H1 (cell line): Measurements from ENCODE around the gene ARAP2. TPM values are rescaled to one million over a fixed set of nuclear protein-coding genes. Genes with fewer than 3 reads are reported as not detected.

Source experiments
- ASH2L ChIP-seq: fragments of 200-600, 300-600 bp; sonication (generic); IDR thresholded peaks from one replicate; pipeline ENCODE4 v1.7.1; 2017; ENCODE audit warnings: low read length
- JUN ChIP-seq: IDR thresholded peaks from 2 replicates; pipeline ENCODE4 v1.6.1; 2011; ENCODE audit warnings: low read depth, mild to moderate bottlenecking, improper control_type of control experiment, low read length
- KDM1A ChIP-seq: fragments of 200-600, 300-600 bp; sonication (generic); IDR thresholded peaks from 2 replicates; pipeline ENCODE4 v1.7.1; 2016; ENCODE audit warnings: mild to moderate bottlenecking, low read length, borderline replicate concordance
- KDM4A ChIP-seq: IDR thresholded peaks from one replicate; pipeline ENCODE4 v1.7.1; 2012; ENCODE audit warnings: low read depth, mild to moderate bottlenecking, moderate library complexity, low read length, inconsistent platforms; ENCODE audit not compliant: severe bottlenecking
- RBBP5 ChIP-seq: IDR thresholded peaks from 2 replicates; pipeline ENCODE4 v1.7.1; 2012; ENCODE audit warnings: low read depth, mild to moderate bottlenecking, inconsistent platforms, low read length, moderate library complexity, borderline replicate concordance
- RFX5 ChIP-seq: IDR thresholded peaks from 2 replicates; pipeline ENCODE4 v1.6.1; 2011; ENCODE audit warnings: low read depth, low read length, improper control_type of control experiment, borderline replicate concordance
- SIX5 ChIP-seq: IDR thresholded peaks from 2 replicates; pipeline ENCODE4 v1.6.1; 2011; ENCODE audit warnings: mild to moderate bottlenecking, low read depth, low read length
- TCF12 ChIP-seq: IDR thresholded peaks from 2 replicates; pipeline ENCODE4 v1.6.1; 2011; ENCODE audit warnings: low read depth, mild to moderate bottlenecking, low read length
- polyA plus RNA-seq, 7 experiments: library from polyadenylated mRNA; depleted of rRNA in 3 of 7; stranded (reverse) in 5 of 7; unstranded in 2 of 7; fragments of >200 nt in 5 of 7; fragments of 200-250 nt in 2 of 7; gene quantifications; 1 replicate in 5 of 7; 2 replicates in 1 of 7; 4 replicates in 1 of 7; pipeline versions ENCODE4 v1.2.1 to v1.2.3, GENCODE V29; 2011 to 2013; ENCODE audit warnings: missing spikeins in 2 of 7, mixed read lengths in 2 of 7
- total RNA-seq: library from RNA; stranded (reverse); fragmentation: NEBNext Ultra II Directional; extraction: Animal tissue kit (Norgen Biotek cat#: 25700); gene quantifications from 2 replicates; pipeline ENCODE4 v1.2.1, GENCODE V29; 2021
- TF ChIP-seq, protein P1 (sequence below): fragments of 300-600 bp; sonication (generic); IDR thresholded peaks from 2 replicates; pipeline ENCODE4 v1.7.1; 2012; ENCODE audit warnings: low read length, moderate library complexity, mild to moderate bottlenecking, inconsistent platforms; ENCODE audit not compliant: insufficient replicate concordance
- TF ChIP-seq, protein P2 (sequence below), 3 experiments: IDR thresholded peaks; 1 replicate in 2 of 3; 2 replicates in 1 of 3; pipeline versions ENCODE4 v1.5.1 to v1.6.1; 2011; ENCODE audit warnings: low read length in 3 of 3, mild to moderate bottlenecking in 3 of 3, inconsistent platforms in 2 of 3, low read depth in 1 of 3, moderate library complexity in 1 of 3; ENCODE audit not compliant: insufficient read depth in 1 of 3; ENCODE audit errors: control extremely low read depth in 1 of 3

Gene ARAP2
- total and polyA plus RNA-seq, 2 of the 8 experiments (the other 6 are each of a cell fraction or from before 2014, with no cell fraction given): 0.15 to 2.3 TPM

DNA sequence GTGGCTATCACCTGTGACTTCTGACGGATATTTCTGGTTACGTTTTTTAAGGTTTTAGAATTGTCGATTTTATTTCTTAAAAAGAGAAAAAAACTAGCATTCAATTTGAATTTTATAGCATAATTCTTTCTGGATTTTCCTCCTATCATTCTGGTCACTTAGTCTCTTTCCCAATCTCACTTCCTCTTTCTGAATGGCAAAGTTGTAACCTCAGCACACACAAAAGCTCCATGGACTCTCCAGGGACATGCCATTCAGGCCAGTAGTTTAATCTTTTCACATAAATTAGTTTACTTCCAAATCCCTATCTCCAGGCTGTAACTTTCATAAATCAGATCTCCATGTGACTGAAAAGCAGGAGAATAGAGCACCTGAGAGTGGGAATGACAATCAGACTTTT is 110.7 kb downstream of the ARAP2 start (continued):
- TF ChIP-seq, protein P1, sequence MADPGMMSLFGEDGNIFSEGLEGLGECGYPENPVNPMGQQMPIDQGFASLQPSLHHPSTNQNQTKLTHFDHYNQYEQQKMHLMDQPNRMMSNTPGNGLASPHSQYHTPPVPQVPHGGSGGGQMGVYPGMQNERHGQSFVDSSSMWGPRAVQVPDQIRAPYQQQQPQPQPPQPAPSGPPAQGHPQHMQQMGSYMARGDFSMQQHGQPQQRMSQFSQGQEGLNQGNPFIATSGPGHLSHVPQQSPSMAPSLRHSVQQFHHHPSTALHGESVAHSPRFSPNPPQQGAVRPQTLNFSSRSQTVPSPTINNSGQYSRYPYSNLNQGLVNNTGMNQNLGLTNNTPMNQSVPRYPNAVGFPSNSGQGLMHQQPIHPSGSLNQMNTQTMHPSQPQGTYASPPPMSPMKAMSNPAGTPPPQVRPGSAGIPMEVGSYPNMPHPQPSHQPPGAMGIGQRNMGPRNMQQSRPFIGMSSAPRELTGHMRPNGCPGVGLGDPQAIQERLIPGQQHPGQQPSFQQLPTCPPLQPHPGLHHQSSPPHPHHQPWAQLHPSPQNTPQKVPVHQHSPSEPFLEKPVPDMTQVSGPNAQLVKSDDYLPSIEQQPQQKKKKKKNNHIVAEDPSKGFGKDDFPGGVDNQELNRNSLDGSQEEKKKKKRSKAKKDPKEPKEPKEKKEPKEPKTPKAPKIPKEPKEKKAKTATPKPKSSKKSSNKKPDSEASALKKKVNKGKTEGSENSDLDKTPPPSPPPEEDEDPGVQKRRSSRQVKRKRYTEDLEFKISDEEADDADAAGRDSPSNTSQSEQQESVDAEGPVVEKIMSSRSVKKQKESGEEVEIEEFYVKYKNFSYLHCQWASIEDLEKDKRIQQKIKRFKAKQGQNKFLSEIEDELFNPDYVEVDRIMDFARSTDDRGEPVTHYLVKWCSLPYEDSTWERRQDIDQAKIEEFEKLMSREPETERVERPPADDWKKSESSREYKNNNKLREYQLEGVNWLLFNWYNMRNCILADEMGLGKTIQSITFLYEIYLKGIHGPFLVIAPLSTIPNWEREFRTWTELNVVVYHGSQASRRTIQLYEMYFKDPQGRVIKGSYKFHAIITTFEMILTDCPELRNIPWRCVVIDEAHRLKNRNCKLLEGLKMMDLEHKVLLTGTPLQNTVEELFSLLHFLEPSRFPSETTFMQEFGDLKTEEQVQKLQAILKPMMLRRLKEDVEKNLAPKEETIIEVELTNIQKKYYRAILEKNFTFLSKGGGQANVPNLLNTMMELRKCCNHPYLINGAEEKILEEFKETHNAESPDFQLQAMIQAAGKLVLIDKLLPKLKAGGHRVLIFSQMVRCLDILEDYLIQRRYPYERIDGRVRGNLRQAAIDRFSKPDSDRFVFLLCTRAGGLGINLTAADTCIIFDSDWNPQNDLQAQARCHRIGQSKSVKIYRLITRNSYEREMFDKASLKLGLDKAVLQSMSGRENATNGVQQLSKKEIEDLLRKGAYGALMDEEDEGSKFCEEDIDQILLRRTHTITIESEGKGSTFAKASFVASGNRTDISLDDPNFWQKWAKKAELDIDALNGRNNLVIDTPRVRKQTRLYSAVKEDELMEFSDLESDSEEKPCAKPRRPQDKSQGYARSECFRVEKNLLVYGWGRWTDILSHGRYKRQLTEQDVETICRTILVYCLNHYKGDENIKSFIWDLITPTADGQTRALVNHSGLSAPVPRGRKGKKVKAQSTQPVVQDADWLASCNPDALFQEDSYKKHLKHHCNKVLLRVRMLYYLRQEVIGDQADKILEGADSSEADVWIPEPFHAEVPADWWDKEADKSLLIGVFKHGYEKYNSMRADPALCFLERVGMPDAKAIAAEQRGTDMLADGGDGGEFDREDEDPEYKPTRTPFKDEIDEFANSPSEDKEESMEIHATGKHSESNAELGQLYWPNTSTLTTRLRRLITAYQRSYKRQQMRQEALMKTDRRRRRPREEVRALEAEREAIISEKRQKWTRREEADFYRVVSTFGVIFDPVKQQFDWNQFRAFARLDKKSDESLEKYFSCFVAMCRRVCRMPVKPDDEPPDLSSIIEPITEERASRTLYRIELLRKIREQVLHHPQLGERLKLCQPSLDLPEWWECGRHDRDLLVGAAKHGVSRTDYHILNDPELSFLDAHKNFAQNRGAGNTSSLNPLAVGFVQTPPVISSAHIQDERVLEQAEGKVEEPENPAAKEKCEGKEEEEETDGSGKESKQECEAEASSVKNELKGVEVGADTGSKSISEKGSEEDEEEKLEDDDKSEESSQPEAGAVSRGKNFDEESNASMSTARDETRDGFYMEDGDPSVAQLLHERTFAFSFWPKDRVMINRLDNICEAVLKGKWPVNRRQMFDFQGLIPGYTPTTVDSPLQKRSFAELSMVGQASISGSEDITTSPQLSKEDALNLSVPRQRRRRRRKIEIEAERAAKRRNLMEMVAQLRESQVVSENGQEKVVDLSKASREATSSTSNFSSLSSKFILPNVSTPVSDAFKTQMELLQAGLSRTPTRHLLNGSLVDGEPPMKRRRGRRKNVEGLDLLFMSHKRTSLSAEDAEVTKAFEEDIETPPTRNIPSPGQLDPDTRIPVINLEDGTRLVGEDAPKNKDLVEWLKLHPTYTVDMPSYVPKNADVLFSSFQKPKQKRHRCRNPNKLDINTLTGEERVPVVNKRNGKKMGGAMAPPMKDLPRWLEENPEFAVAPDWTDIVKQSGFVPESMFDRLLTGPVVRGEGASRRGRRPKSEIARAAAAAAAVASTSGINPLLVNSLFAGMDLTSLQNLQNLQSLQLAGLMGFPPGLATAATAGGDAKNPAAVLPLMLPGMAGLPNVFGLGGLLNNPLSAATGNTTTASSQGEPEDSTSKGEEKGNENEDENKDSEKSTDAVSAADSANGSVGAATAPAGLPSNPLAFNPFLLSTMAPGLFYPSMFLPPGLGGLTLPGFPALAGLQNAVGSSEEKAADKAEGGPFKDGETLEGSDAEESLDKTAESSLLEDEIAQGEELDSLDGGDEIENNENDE: no peak
- no peak for TF ChIP-seq RBBP5
- TF ChIP-seq KDM4A: no peak
- no peak for TF ChIP-seq JUN
- TF ChIP-seq, protein P2, sequence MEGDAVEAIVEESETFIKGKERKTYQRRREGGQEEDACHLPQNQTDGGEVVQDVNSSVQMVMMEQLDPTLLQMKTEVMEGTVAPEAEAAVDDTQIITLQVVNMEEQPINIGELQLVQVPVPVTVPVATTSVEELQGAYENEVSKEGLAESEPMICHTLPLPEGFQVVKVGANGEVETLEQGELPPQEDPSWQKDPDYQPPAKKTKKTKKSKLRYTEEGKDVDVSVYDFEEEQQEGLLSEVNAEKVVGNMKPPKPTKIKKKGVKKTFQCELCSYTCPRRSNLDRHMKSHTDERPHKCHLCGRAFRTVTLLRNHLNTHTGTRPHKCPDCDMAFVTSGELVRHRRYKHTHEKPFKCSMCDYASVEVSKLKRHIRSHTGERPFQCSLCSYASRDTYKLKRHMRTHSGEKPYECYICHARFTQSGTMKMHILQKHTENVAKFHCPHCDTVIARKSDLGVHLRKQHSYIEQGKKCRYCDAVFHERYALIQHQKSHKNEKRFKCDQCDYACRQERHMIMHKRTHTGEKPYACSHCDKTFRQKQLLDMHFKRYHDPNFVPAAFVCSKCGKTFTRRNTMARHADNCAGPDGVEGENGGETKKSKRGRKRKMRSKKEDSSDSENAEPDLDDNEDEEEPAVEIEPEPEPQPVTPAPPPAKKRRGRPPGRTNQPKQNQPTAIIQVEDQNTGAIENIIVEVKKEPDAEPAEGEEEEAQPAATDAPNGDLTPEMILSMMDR (IDR thresholded peaks at IDR 0.05; ENCODE audit: control extremely low read depth in 1 of 3, insufficient read depth in 1 of 3, low read depth in 1 of 3, low read length in 3 of 3): no peak
- no peak for TF ChIP-seq SIX5
- TF ChIP-seq KDM1A: no peak
- no peak for TF ChIP-seq ASH2L
- TF ChIP-seq RFX5: no peak
- TF ChIP-seq TCF12: no peak
